AG10803 (cell line): ENCODE measurements around the gene FAM177B.

Experiments used
- DNase-seq: peaks from one replicate; pipeline ENCODE4 v3.0.0; 2010; ENCODE audit warnings: low read depth
- H3K4me3 ChIP-seq: 2 replicates; pipeline ENCODE4 v1.5.1; 2011; ENCODE audit warnings: mild to moderate bottlenecking, low read length, control low read depth
- TF ChIP-seq, protein P1 (sequence below): conservative IDR thresholded peaks from 2 replicates; pipeline ENCODE4 v1.5.1; 2011; ENCODE audit warnings: mild to moderate bottlenecking, low read length, control low read depth, inconsistent platforms

FAM177B gene

DNA sequence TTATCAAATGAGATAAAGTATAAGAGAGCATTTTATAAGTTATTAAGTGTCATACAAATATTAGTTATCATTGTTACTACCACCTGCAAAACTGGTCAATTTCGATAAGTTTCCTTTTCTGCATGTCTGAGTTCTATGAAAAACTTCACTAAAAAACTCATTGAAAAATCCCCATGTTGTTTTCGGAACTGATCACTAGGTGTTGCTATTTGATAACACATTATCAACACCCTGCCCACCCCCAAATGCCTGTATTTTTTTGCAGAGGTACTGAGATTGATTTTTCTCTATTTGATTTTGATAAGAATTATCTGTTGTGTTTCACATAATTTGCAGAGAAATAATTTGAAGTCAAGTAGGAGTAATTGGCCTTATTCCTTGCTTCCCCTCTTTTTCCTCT is 55.7 kb downstream of the FAM177B start:
- H3K4me3 ChIP-seq, result no peak overlapping the region
- DNase-seq, result peak; percentile 18
- TF ChIP-seq, protein P1, sequence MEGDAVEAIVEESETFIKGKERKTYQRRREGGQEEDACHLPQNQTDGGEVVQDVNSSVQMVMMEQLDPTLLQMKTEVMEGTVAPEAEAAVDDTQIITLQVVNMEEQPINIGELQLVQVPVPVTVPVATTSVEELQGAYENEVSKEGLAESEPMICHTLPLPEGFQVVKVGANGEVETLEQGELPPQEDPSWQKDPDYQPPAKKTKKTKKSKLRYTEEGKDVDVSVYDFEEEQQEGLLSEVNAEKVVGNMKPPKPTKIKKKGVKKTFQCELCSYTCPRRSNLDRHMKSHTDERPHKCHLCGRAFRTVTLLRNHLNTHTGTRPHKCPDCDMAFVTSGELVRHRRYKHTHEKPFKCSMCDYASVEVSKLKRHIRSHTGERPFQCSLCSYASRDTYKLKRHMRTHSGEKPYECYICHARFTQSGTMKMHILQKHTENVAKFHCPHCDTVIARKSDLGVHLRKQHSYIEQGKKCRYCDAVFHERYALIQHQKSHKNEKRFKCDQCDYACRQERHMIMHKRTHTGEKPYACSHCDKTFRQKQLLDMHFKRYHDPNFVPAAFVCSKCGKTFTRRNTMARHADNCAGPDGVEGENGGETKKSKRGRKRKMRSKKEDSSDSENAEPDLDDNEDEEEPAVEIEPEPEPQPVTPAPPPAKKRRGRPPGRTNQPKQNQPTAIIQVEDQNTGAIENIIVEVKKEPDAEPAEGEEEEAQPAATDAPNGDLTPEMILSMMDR, result peak; percentile 68

DNA sequence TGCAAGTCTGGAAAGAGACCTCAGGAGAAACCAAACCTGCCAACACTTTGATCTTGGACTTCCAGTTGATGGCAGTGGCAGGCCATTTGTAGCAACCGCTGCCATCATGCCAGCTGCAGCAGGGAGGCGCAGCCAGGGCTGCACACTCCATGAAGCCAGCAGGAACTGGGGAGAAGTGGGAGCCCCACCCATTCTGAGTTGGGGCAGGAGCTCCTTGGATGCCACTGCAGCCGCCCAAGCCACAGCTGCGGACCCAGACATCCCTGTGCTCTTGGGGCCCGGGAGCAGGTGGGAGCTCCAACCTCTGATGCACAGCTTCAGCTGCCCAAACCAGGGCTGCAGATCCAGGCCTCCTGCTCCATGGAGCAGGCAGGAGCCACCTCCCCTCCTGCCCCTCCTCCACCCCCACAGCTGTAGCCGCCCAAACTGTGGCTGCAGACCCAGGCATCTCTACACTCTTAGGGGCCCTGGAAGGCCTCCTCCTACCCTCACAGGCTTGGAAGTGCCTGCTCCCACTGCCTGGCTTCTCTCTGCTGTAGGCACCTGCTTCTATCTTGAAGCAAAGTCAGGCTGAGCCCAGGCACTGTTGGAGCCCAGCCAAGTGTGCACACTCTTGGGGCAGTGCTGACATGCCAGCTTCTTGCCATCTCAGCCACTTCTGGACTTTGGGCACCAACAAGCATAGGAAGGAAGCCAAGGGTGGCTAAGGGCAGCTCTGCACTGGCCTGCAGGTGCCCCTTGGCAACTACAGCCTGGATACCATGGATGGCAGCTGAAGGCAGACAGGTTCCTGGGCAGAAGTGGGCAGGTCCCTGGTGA is 57.9 kb downstream of the FAM177B start:
- TF ChIP-seq, protein P1, result no peak; the same call in 1 of the 2 replicates
- DNase-seq, result peak; percentile 5
- no peak overlapping the region for H3K4me3 ChIP-seq

DNA sequence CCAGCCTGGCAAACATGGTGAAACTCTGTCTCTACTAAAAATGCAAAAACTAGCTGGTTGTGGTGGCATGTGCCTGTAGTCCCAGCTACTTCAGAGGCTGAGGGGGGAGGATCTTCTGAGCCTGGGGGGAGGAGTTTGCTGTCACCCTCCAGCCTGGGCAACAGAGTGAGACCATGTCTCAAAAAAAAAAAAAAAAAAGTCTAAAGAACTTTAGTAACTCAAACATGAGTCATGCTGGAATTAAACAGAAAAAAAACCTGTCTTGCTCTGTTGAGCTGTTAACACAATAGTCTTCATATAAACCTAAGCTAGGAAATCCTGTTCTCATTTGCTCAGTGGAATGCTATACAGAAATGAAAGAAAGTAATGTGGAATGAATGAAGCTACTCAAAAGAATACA is 61.1 kb downstream of the FAM177B start:
- H3K4me3 ChIP-seq, result no peak overlapping the region
- peak; percentile 21 for DNase-seq
- TF ChIP-seq, protein P1, result no peak

DNA sequence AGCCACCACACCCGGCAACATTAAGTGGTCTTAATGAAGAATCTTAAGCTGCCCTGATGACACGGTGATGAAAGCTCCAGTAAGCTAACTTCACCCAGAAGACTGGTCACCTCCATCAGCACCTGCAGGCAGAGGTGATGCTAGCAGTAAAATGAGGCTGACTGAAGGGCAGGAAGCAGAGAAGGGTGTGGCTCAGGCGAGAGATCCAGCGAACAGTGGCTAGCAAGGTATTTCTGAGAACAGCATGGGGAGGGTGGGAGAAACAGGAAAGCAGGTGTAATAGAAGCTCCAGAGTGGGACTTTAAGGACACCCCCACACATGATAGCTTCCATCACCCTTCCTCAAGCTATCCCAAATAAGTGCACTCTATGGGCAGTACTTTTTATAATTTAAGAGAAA is 62.0 kb downstream of the FAM177B start:
- no peak overlapping the region for H3K4me3 ChIP-seq
- TF ChIP-seq, protein P1, result no peak
- DNase-seq, result no peak
